K562 (cell line): ENCODE results near the gene CNRIP1. TPM values are rescaled to one million over a fixed set of nuclear protein-coding genes. Genes with fewer than 3 reads are reported as not detected.
A peak's percentile ranks its signal among the peaks of the same experiment; 100 is the strongest.

Experiments used
- ATAC-seq: fragments of 200-7000 bp; cut with Tn5 transposase; 3 replicates; pipeline ENCODE4 v1.9.1; 2020; ENCODE audit warnings: moderate library complexity
- BruUV-seq: library from RNA; stranded (reverse); fragments of 400-500 nt; replicated peaks from 2 replicates; lab custom pipeline; 2021; lab: Mats Ljungman, UMichigan
- CTCF ChIA-PET: fragments of 300-600 bp; formaldehyde crosslinking; extraction: SDS; loops from one replicate; lab custom pipeline; 2021; ENCODE audit warnings: low intra/inter-chr PET ratio; lab: Yijun Ruan, JAX
- POLR2A ChIA-PET: fragments of 300-600, 350-650 bp; sonication (Branson Sonifier 250); formaldehyde crosslinking; extraction: SDS; loops from one replicate; lab custom pipeline; 2021; ENCODE audit warnings: antibody characterized with exemption, inconsistent platforms; lab: Yijun Ruan, JAX
- DNase-seq, 4 experiments: peaks; one replicate each; pipeline versions ENCODE4 v3.0.0 to v3.0.0-alpha.2; 2011 to 2018; ENCODE audit warnings: low spot score in 3 of 4, mixed read lengths in 3 of 4; ENCODE audit errors: extremely low read depth in 1 of 4
- FAIRE-seq: peaks from 2 replicates; lab custom pipeline; 2011; peaks lifted over from hg19 to GRCh38; lab: Jason Lieb, UNC
- H2AFZ ChIP-seq: 2 replicates; pipeline ENCODE4 v1.6.0; 2011; ENCODE audit warnings: low read depth, low read length, control low read depth, inconsistent platforms
- H3K27ac ChIP-seq: fragments of 200-600 bp; 3 replicates; pipeline ENCODE4 v1.8.0; 2011; ENCODE audit warnings: low read depth, mild to moderate bottlenecking, control low read depth, inconsistent platforms, low read length, moderate library complexity, mixed read lengths; ENCODE audit errors: extremely low read depth
- H3K27me3 ChIP-seq, 2 experiments: fragments of 300-600 bp in 1 of 2; 2 replicates in 1 of 2; 3 replicates in 1 of 2; pipeline versions ENCODE4 v1.6.0 to v1.8.0; 2011; ENCODE audit warnings: inconsistent platforms in 2 of 2, low read length in 2 of 2, mild to moderate bottlenecking in 1 of 2, mixed read lengths in 1 of 2, moderate library complexity in 1 of 2; ENCODE audit not compliant: control insufficient read depth in 2 of 2, insufficient read depth in 2 of 2
- H3K36me3 ChIP-seq: fragments of 300-600 bp; 3 replicates; pipeline ENCODE4 v1.8.0; 2011; ENCODE audit warnings: mild to moderate bottlenecking, low read length, inconsistent platforms; ENCODE audit not compliant: control insufficient read depth, insufficient read depth
- H3K4me1 ChIP-seq, 2 experiments: fragments of 200-600 bp in 1 of 2; replicated peaks in 1 of 2; 2 replicates in 1 of 2; 3 replicates in 1 of 2; pipeline versions ENCODE4 v1.5.1 to v1.8.0; 2011; ENCODE audit warnings: inconsistent platforms in 2 of 2, low read length in 2 of 2, mild to moderate bottlenecking in 1 of 2, mixed read lengths in 1 of 2, moderate library complexity in 1 of 2; ENCODE audit not compliant: control insufficient read depth in 2 of 2, insufficient read depth in 2 of 2
- H3K4me2 ChIP-seq: 2 replicates; pipeline ENCODE4 v1.6.1; 2011; ENCODE audit warnings: low read length, control low read depth, inconsistent platforms, mixed read lengths; ENCODE audit not compliant: insufficient read depth
- H3K4me3 ChIP-seq: fragments of 200-600 bp; sonication (generic), shearing (Covaris generic); 2 replicates; pipeline ENCODE4 v1.5.1; 2016; ENCODE audit warnings: control low read depth, inconsistent platforms
- H3K79me2 ChIP-seq: fragments of 200-600 bp; 3 replicates; pipeline ENCODE4 v1.8.0; 2011; ENCODE audit warnings: low read length, inconsistent platforms; ENCODE audit not compliant: control insufficient read depth, insufficient read depth
- H3K9ac ChIP-seq, 2 experiments: 2 replicates each; pipeline versions ENCODE4 v1.6.0 to v1.6.1; 2011; ENCODE audit warnings: low read depth in 2 of 2, low read length in 2 of 2, control low read depth in 1 of 2, inconsistent platforms in 1 of 2, mild to moderate bottlenecking in 1 of 2, mixed read lengths in 1 of 2; ENCODE audit not compliant: insufficient read depth in 1 of 2
- H3K9me1 ChIP-seq: one replicate; pipeline ENCODE4 v1.6.0; 2011; ENCODE audit warnings: inconsistent platforms, mild to moderate bottlenecking, low read length, moderate library complexity; ENCODE audit not compliant: control insufficient read depth, insufficient read depth
- H3K9me3 ChIP-seq: replicated peaks from 2 replicates; pipeline ENCODE4 v1.5.1; 2011; ENCODE audit warnings: low read depth, low read length, inconsistent platforms; ENCODE audit not compliant: control insufficient read depth, insufficient read depth
- H4K20me1 ChIP-seq: replicated peaks from 2 replicates; pipeline ENCODE4 v1.6.1; 2011; ENCODE audit warnings: low read length, inconsistent platforms, mixed read lengths; ENCODE audit not compliant: control insufficient read depth, insufficient read depth
- ASH1L ChIP-seq: fragments of 450-650 bp; IDR thresholded peaks from 2 replicates; pipeline ENCODE4 v1.6.1; 2018; ENCODE audit warnings: borderline replicate concordance, mild to moderate bottlenecking, low read depth; ENCODE audit not compliant: partially characterized antibody
- CUX1 ChIP-seq: fragments of 200-800 bp; sonication (Bioruptor generic); IDR thresholded peaks from 2 replicates; pipeline ENCODE4 v1.6.1; 2016; ENCODE audit warnings: missing genetic modification characterization, missing compliant biosample characterization
- E2F8 ChIP-seq: fragments of 450-650 bp; IDR thresholded peaks from 2 replicates; pipeline ENCODE4 v1.7.1; 2018; ENCODE audit warnings: mild to moderate bottlenecking, low read depth; ENCODE audit not compliant: partially characterized antibody
- NR2C1 ChIP-seq, 2 experiments: fragments of 450-650 bp; IDR thresholded peaks; 2 replicates each; pipeline ENCODE4 v1.6.1; 2017; ENCODE audit warnings: mild to moderate bottlenecking in 2 of 2, antibody characterized with exemption in 1 of 2, inconsistent platforms in 1 of 2, missing compliant biosample characterization in 1 of 2, missing genetic modification characterization in 1 of 2
- SPI1 ChIP-seq: IDR thresholded peaks from 2 replicates; pipeline ENCODE4 v1.6.1; 2011; ENCODE audit warnings: low read depth, low read length, control low read depth, borderline replicate concordance
- ZKSCAN8 ChIP-seq: fragments of 200-800 bp; sonication (Bioruptor generic); IDR thresholded peaks from 2 replicates; pipeline ENCODE4 v1.6.1; 2016; ENCODE audit warnings: missing genetic modification characterization, missing compliant biosample characterization
- WGBS: fragments of 100-300 bp; shearing (Covaris generic); methylation state at CpG from one replicate; pipeline ENCODE4 v1.1.6; 2016; ENCODE audit warnings: low coverage, mixed read lengths; ENCODE audit not compliant: insufficient coverage; ENCODE audit errors: missing lambda C conversion rate; 5-methylcytosine and 5-hydroxymethylcytosine counted together
- in situ Hi-C: fragments of 300-500 bp; cut with MboI; formaldehyde crosslinking; loops from 4 replicates; pipeline ENCODE4 v1.15.0; 2018; ENCODE audit warnings: inconsistent platforms, mixed read lengths
- intact Hi-C: fragments of 100-400 bp; cut with micrococcal nuclease; formaldehyde crosslinking; loops from 2 replicates; pipeline ENCODE4 v1.14.2; 2022
- polyA plus RNA-seq, 8 experiments: library from polyadenylated mRNA; depleted of rRNA in 4 of 8; stranded (reverse) in 5 of 8; unstranded in 3 of 8; fragments of >200 nt; fragmentation: Nextera tagmentation in 2 of 8; fragmentation: Illumina TruSeq in 1 of 8; extraction: Ambion mirVana in 2 of 8; extraction: Trizol in 1 of 8; gene quantifications; 2 replicates each; pipeline versions ENCODE4 v1.2.1 to v1.2.3, GENCODE V29; 2011 to 2014; ENCODE audit warnings: inconsistent platforms in 1 of 8, missing spikeins in 1 of 8
- total RNA-seq, 7 experiments: library from RNA; depleted of rRNA in 6 of 7; stranded (reverse); fragments of >200 nt in 6 of 7; fragmentation: Illumina TruSeq in 2 of 7; extraction: Trizol in 2 of 7; gene quantifications; 2 replicates each; pipeline versions ENCODE4 v1.2.1 to v1.2.3, GENCODE V29; 2011 to 2021; ENCODE audit warnings: low replicate concordance in 1 of 7
- TF ChIP-seq, protein P1 (sequence below): sonication (generic); formaldehyde crosslinking; IDR thresholded peaks from 2 replicates; pipeline ENCODE4 v1.8.1; 2023; ENCODE audit warnings: mild to moderate bottlenecking, missing genetic modification reagents
- TF ChIP-seq, protein P2 (sequence below), 2 experiments: fragments of 450-650 bp; conservative IDR thresholded peaks; 2 replicates each; pipeline ENCODE4 v1.6.1; 2017; ENCODE audit warnings: mild to moderate bottlenecking in 2 of 2, moderate library complexity in 2 of 2

The CNRIP1 gene
- total and polyA plus RNA-seq, 9 of the 15 experiments (the other 6 are each of a cell fraction or from before 2014, with no cell fraction given) = 0.59 to 2.1 (median 1.5) TPM

- 40% methylated on average over 2 of the region's 2 CpGs for WGBS
- H3K9ac ChIP-seq = peak overlapping the region; percentile 29 to 93; a peak in 3 of 4 replicates
- intact Hi-C loops = loop anchor here (2.0 to 10.0 kb wide), 2 partner anchors 18 to 64 kb away; no protein-coding TSS in a partner anchor
- no peak for FAIRE-seq
- H3K4me1 ChIP-seq = peaks cover 7 to 32% of the 10 kb centered on the region in 2 experiments; a peak in 4 of 5 replicates
- H3K4me2 ChIP-seq = peak overlapping the region; percentile 52
- BruUV-seq = no TSS peak
- no peaks in the 10 kb centered on the region for H3K9me3 ChIP-seq
- in situ Hi-C loops = no loop called here
- ChIA-PET POLR2A (interaction anchor here (0.7 kb wide), 1 partner anchor 1704 kb away, joined by 3 read pairs; no protein-coding TSS in a partner anchor), CTCF (no interaction called here)
- no peak overlapping the region for H2AFZ ChIP-seq
- peak overlapping the region; percentile 2; the same call in 1 of the 2 replicates for H3K4me3 ChIP-seq
- peaks cover 47% of the 10 kb centered on the region for H4K20me1 ChIP-seq
- H3K27me3 ChIP-seq = no peaks in the 10 kb centered on the region
- DNase-seq = no peak
- H3K36me3 ChIP-seq = peaks cover 26% of the 10 kb centered on the region
- no peaks in the 10 kb centered on the region for H3K9me1 ChIP-seq
- H3K79me2 ChIP-seq = peaks cover 92% of the 10 kb centered on the region
- no peak for ATAC-seq
- peak overlapping the region; percentile 7; the same call in 1 of the 3 replicates for H3K27ac ChIP-seq
- TF ChIP-seq SPI1 (peak; percentile 9; the same call in 1 of the 2 replicates), ZKSCAN8 (CRISPR knock-in tag) (no peak), E2F8 (no peak), ASH1L (no peak), NR2C1 (IDR thresholded peaks at IDR 0.05) (no peak), NR2C1 (tag; IDR thresholded peaks at IDR 0.05) (no peak), CUX1 (CRISPR knock-in tag) (no peak)
- TF ChIP-seq, protein P1, sequence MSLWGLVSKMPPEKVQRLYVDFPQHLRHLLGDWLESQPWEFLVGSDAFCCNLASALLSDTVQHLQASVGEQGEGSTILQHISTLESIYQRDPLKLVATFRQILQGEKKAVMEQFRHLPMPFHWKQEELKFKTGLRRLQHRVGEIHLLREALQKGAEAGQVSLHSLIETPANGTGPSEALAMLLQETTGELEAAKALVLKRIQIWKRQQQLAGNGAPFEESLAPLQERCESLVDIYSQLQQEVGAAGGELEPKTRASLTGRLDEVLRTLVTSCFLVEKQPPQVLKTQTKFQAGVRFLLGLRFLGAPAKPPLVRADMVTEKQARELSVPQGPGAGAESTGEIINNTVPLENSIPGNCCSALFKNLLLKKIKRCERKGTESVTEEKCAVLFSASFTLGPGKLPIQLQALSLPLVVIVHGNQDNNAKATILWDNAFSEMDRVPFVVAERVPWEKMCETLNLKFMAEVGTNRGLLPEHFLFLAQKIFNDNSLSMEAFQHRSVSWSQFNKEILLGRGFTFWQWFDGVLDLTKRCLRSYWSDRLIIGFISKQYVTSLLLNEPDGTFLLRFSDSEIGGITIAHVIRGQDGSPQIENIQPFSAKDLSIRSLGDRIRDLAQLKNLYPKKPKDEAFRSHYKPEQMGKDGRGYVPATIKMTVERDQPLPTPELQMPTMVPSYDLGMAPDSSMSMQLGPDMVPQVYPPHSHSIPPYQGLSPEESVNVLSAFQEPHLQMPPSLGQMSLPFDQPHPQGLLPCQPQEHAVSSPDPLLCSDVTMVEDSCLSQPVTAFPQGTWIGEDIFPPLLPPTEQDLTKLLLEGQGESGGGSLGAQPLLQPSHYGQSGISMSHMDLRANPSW (CRISPR knock-in tag) = no peak
- TF ChIP-seq, protein P2, sequence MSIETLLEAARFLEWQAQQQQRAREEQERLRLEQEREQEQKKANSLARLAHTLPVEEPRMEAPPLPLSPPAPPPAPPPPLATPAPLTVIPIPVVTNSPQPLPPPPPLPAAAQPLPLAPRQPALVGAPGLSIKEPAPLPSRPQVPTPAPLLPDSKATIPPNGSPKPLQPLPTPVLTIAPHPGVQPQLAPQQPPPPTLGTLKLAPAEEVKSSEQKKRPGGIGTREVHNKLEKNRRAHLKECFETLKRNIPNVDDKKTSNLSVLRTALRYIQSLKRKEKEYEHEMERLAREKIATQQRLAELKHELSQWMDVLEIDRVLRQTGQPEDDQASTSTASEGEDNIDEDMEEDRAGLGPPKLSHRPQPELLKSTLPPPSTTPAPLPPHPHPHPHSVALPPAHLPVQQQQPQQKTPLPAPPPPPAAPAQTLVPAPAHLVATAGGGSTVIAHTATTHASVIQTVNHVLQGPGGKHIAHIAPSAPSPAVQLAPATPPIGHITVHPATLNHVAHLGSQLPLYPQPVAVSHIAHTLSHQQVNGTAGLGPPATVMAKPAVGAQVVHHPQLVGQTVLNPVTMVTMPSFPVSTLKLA (conservative IDR thresholded peaks at IDR 0.05) = no peak
These were observed 70.9 kb downstream of the CNRIP1 start for GRCh38 chr2:68248806-68249205.
